Tibial nerve (tissue), 4 donors: ENCODE measurements around the gene ERC2. TPM values are rescaled to one million over a fixed set of nuclear protein-coding genes. Genes with fewer than 3 reads are reported as not detected.

Experiments used
- DNase-seq, 2 donors: peaks; one replicate each; pipeline ENCODE4 v3.0.0-alpha.2; 2019; ENCODE audit warnings: low spot score in 2 of 2
- H3K27ac ChIP-seq, 4 donors: fragments of 200-600 bp; sonication (generic) in 3 of 4; one replicate each; pipeline ENCODE4 v1.5.1; 2017 to 2019; ENCODE audit warnings: mild to moderate bottlenecking in 1 of 4
- H3K27me3 ChIP-seq, 2 donors: fragments of 200-600 bp; sonication (generic) in 1 of 2; one replicate each; pipeline versions ENCODE4 v1.5.1 to v1.6.0; 2017 to 2019
- H3K36me3 ChIP-seq, 3 donors: fragments of 200-600 bp; sonication (generic); one replicate each; pipeline ENCODE4 v1.5.1; 2018 to 2019
- H3K4me1 ChIP-seq, 4 donors: fragments of 200-600 bp; sonication (generic) in 3 of 4; one replicate each; pipeline ENCODE4 v1.5.1; 2017 to 2019
- H3K4me3 ChIP-seq, 4 donors: fragments of 200-600 bp; sonication (generic) in 3 of 4; one replicate each; pipeline ENCODE4 v1.5.1; 2017 to 2019; ENCODE audit warnings: mild to moderate bottlenecking in 1 of 4, moderate library complexity in 1 of 4
- H3K9me3 ChIP-seq, 4 donors: fragments of 200-600 bp; sonication (generic) in 3 of 4; one replicate each; pipeline ENCODE4 v1.5.1; 2017 to 2019
- CTCF ChIP-seq, 5 experiments: fragments of 200-600 bp in 3 of 5; fragments of 450-650 bp in 2 of 5; sonication (generic) in 3 of 5; IDR thresholded peaks; one replicate each; pipeline ENCODE4 v1.5.1; 2016 to 2019; ENCODE audit warnings: antibody characterized with exemption in 5 of 5, mild to moderate bottlenecking in 3 of 5, moderate library complexity in 2 of 5
- EP300 ChIP-seq, 2 donors: sonication (generic); formaldehyde crosslinking; IDR thresholded peaks; one replicate each; pipeline ENCODE4 v1.6.1; 2017; ENCODE audit warnings: antibody characterized with exemption in 2 of 2, mild to moderate bottlenecking in 1 of 2
- POLR2A ChIP-seq, 2 donors: fragments of 450-650 bp; IDR thresholded peaks; one replicate each; pipeline ENCODE4 v1.6.1; 2017; ENCODE audit warnings: antibody characterized with exemption in 2 of 2, mild to moderate bottlenecking in 2 of 2, moderate library complexity in 2 of 2
- WGBS, 2 donors: methylation state at CpG; one replicate each; pipeline ENCODE4 v1.1.5; 2018; 5-methylcytosine and 5-hydroxymethylcytosine counted together
- total RNA-seq, 4 donors: library from RNA; depleted of rRNA; stranded (reverse); fragments of >200 nt; gene quantifications; one replicate each; pipeline ENCODE4 v1.1.0, GENCODE V29; 2016

The ERC2 gene
- total RNA-seq, 4 donors from 2014 or later: 0.84 to 0.98 (median 0.90) TPM; not detected in 1

GRCh38 chr3:56316944-56317343 lies 151.3 kb downstream of the ERC2 start:
- no peaks in the 10 kb centered on the region for H3K27me3 ChIP-seq
- H3K4me3 ChIP-seq: no peak overlapping the region
- H3K4me1 ChIP-seq: no peaks in the 10 kb centered on the region
- TF ChIP-seq EP300 (IDR thresholded peaks at IDR 0.05): no peak
- TF ChIP-seq CTCF (IDR thresholded peaks at IDR 0.05): no peak
- no peak for TF ChIP-seq POLR2A (IDR thresholded peaks at IDR 0.05)
- WGBS, 2 donors: 81 to 91% methylated on average over 3 of the region's 3 CpGs
- no peak for DNase-seq
- H3K27ac ChIP-seq: no peak overlapping the region
- H3K36me3 ChIP-seq: no peaks in the 10 kb centered on the region
- no peaks in the 10 kb centered on the region for H3K9me3 ChIP-seq

GRCh38 chr3:56314842-56315241 lies 153.4 kb downstream of the ERC2 start:
- DNase-seq: no peak
- no peaks in the 10 kb centered on the region for H3K36me3 ChIP-seq
- no peak overlapping the region for H3K27ac ChIP-seq
- H3K27me3 ChIP-seq: no peaks in the 10 kb centered on the region
- WGBS, 2 donors: 56 to 67% methylated on average over 5 of the region's 5 CpGs
- no peak overlapping the region for H3K4me3 ChIP-seq
- H3K9me3 ChIP-seq: no peaks in the 10 kb centered on the region
- no peak for TF ChIP-seq POLR2A (IDR thresholded peaks at IDR 0.05)
- no peak for TF ChIP-seq EP300 (IDR thresholded peaks at IDR 0.05)
- TF ChIP-seq CTCF (IDR thresholded peaks at IDR 0.05): no peak
- no peaks in the 10 kb centered on the region for H3K4me1 ChIP-seq

GRCh38 chr3:56309465-56309864 lies 158.8 kb downstream of the ERC2 start:
- DNase-seq: no peak
- H3K27me3 ChIP-seq: no peaks in the 10 kb centered on the region
- no peaks in the 10 kb centered on the region for H3K9me3 ChIP-seq
- no peaks in the 10 kb centered on the region for H3K4me1 ChIP-seq
- no peaks in the 10 kb centered on the region for H3K36me3 ChIP-seq
- no peak overlapping the region for H3K27ac ChIP-seq
- H3K4me3 ChIP-seq: no peak overlapping the region
- TF ChIP-seq POLR2A (IDR thresholded peaks at IDR 0.05) (no peak), EP300 (IDR thresholded peaks at IDR 0.05) (no peak), CTCF (IDR thresholded peaks at IDR 0.05) (no peak)
- WGBS, 2 donors: 47 to 88% methylated on average over 3 of the region's 3 CpGs

GRCh38 chr3:56308471-56308870 lies 159.8 kb downstream of the ERC2 start:
- TF ChIP-seq EP300 (IDR thresholded peaks at IDR 0.05) (no peak), CTCF (IDR thresholded peaks at IDR 0.05) (no peak), POLR2A (IDR thresholded peaks at IDR 0.05) (no peak)
- Histone ChIP-seq H3K27ac (no peak overlapping the region), H3K4me1 (peaks cover 0 to 3% (median 0%) of the 10 kb centered on the region in 4 donors), H3K36me3 (no peaks in the 10 kb centered on the region), H3K27me3 (no peaks in the 10 kb centered on the region), H3K9me3 (no peaks in the 10 kb centered on the region), H3K4me3 (no peak overlapping the region)
- DNase-seq: no peak
- 40 to 51% methylated on average over 2 of the region's 2 CpGs for WGBS, 2 donors

GRCh38 chr3:56304069-56304468 lies 164.2 kb downstream of the ERC2 start:
- H3K27ac ChIP-seq: no peak overlapping the region
- H3K36me3 ChIP-seq: no peaks in the 10 kb centered on the region
- TF ChIP-seq POLR2A (IDR thresholded peaks at IDR 0.05) (no peak), CTCF (IDR thresholded peaks at IDR 0.05) (no peak), EP300 (IDR thresholded peaks at IDR 0.05) (no peak)
- no peak for DNase-seq
- 62 to 83% methylated on average over 1 of the region's 1 CpG for WGBS, 2 donors
- H3K27me3 ChIP-seq: no peaks in the 10 kb centered on the region
- H3K4me3 ChIP-seq: no peak overlapping the region
- H3K9me3 ChIP-seq: no peaks in the 10 kb centered on the region
- H3K4me1 ChIP-seq: peaks cover 0 to 7% (median 0%) of the 10 kb centered on the region in 4 donors
